Activated CD8-positive, alpha-beta memory T cell treated with anti-CD3 and anti-CD28 coated beads for 36 hours (primary cell): ENCODE results near the gene CCDC106. TPM values are rescaled to one million over a fixed set of nuclear protein-coding genes. Genes with fewer than 3 reads are reported as not detected.

Source experiments
- CTCF ChIA-PET: fragments of 350-600 bp; sonication (Branson Sonifier 250); formaldehyde crosslinking; loops from one replicate; lab custom pipeline; 2021; ENCODE audit warnings: antibody characterized with exemption; lab: Charles Lee
- POLR2A ChIA-PET: fragments of 350-600 bp; sonication (Branson Sonifier 250); formaldehyde crosslinking; loops from one replicate; lab custom pipeline; 2021; ENCODE audit warnings: antibody characterized with exemption; lab: Charles Lee
- total RNA-seq, 2 experiments: library from RNA; stranded (reverse); gene quantifications; one replicate each; pipeline ENCODE4 v1.2.3, GENCODE V29; 2021

Gene CCDC106
- total RNA-seq, 2 experiments from 2014 or later = 4.3 to 4.4 TPM

DNA sequence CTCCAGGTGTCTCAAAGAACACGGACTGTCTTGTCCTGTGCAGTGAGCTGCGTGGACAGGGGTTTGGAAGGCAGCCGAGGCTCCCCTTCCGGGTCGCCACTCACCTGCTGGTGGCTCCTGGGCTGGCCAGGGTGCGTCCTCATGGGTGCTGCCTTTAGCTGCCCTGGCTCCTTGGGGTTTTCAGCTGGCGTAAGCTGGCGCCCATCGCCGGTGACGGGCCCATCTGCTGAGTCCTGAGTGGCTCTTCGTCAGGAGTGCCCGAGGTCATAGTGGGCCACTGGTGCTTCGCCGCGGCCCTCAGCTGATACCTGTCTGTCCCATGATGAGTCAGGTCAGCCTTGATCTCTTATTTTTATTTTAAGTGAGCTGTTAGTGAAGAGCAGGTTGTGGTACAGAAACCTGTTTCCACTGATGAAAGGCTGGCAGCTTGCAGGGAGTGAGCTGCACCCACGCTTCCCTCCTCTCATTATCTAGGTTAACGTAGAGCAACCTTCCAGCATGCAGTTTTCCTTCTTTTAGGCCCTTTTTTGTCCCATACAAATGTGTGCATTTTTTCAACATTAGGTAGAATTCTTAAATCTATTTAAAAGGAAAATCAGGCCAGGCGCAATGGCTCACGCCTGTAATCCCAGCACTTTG, 45.4 kb downstream of the CCDC106 start:
- ChIA-PET POLR2A (interaction anchor here (0.6 to 0.7 kb wide), 2 partner anchors 36 to 469 kb away, joined by 4 to 6 read pairs; no protein-coding TSS in a partner anchor), CTCF (no interaction called here)

DNA sequence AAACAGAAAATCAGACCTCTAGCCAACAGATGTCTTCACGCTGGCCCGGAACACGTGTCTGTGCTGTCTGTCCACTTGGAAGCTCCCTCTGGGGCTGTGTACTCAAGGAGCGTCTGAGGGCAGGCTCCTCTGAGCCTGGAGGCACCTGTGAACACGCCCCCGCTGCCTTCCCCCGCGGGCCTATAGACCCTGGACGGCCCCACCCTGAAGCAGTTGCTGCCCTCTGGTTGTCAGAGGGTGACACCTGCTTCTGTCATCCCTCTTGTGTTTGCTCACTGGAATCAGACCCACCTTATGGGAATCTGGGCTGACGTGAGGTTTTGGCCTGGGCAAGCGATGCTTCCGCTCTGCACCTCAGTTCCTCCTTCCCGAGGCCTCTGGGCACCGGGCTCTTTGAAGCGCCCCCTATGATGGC, 46.2 kb downstream of the CCDC106 start:
- CTCF ChIA-PET = no interaction called here
- POLR2A ChIA-PET = interaction anchor here (0.7 kb wide), 1 partner anchor 37 kb away, joined by 6 read pairs; no protein-coding TSS in a partner anchor

DNA sequence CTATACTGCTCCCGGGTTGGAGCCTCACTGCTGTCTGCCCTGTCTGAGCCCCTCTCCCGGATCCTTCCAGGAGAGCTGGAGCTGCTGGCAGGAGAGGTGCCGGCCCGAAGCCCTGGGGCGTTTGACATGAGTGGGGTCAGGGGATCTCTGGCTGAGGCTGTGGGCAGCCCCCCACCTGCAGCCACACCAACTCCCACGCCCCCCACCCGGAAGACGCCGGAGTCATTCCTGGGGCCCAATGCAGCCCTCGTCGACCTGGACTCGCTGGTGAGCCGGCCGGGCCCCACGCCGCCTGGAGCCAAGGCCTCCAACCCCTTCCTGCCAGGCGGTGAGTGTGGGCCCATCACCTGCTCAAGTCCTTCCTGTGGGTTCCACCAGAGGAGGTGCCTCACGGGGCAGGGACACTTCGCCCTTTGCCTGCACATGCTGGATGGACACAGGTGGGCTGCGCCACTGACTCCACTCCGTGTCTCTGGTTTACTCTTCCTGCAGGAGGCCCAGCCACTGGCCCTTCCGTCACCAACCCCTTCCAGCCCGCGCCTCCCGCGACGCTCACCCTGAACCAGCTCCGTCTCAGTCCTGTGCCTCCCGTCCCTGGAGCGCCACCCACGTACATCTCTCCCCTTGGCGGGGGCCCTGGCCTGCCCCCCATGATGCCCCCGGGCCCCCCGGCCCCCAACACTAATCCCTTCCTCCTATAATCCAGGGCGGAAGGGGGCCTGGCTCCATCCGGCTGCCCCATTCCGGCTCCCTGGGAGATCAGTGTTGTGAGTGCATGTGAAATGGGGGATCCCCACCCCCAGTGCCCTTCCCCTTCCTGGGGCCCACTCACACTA, 46.9 kb downstream of the CCDC106 start:
- CTCF ChIA-PET = no interaction called here
- POLR2A ChIA-PET = no interaction called here

DNA sequence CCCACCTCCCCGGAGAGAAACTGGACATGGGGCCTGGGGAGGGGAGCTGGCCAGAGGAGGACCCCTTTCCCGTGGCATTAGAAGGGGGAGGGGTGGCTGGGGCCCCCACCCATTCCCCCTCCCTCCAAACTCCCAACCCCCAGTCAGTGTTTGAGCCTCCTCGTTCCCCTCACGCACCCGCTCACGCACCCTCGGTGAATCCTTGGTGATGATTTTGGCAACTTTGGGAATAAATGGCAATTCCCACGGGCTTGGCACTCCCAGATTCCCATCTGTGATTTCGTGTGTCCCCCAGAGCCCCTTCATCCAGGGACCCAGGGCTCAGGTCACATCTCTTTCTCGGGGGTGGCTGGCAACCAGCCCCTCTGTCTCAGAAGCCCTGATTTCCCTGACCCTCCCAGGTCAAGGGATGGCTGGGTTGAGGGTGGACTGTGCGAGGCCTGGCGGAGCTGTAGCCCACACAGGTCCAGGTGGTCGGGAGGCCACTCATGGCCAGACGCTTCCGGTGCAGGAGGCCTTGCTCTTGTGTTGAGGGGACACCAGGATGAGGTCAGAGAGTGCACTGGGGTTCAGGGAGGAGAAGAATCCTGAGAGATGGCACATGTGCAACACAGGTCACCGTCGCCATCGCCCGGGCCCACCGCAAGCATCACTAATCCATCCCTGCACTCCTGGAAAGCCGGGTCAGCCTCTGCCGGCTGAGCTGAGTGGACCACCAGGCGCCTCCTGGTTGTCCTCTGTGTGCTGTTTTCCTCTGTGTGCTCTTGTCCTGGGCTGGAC, 47.7 kb downstream of the CCDC106 start:
- ChIA-PET CTCF (no interaction called here), POLR2A (no interaction called here)

DNA sequence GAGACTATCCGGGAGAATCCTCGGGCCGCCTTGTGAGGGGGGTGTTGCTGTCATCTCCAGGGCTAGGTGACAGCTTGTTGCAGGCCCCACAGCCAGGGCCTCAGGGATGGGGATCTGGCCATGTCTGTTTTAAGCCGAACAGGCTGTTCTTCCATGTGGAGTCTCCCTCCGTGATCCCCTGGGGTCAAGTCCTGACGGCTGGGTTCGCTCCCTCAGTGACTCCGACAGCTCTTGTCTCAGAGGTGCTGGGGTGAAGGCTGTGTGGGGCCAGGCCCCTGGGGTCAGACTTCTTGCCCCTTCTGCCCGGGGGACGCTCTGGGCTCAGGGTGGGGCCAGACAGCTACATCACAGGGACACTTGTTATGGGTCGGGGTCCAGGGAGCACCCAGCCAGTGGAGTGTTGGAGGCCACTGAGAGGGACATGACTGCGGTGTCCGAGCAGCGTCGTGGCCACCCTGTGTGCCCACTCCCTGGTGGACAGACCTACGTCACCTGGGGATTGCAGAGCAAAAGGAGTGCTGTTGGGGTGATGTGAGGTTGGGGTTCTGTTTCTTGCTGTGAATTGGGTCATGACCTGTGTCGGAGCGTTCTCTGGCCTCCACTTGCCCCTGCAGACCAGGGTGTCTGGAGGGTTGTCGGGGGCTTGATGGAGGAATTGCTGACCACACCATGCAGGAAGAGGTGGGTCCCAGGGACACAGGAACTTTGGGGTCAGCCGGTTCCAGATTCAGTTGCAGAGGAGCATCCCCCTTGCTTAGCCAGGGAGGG, 48.5 kb downstream of the CCDC106 start:
- POLR2A ChIA-PET = no interaction called here
- CTCF ChIA-PET = no interaction called here

DNA sequence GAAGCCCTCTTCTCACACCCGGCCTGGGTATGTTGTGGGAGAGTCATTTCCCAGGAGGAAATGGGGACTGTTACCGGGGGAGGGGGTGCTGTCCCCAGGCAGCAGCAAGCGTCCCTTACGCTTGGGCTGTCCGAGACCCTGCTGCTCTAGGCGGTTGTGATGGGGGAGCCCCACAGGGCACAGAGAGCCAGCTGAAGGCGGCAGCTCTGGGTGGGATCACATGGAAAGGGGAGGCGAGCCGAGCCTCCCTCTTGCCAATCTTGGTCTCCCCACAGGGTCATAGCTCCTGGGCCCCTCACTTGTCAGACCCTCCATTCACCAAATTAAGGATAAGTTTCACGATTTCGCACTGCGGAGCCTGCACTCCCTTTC, 49.0 kb downstream of the CCDC106 start:
- CTCF ChIA-PET = no interaction called here
- POLR2A ChIA-PET = no interaction called here

DNA sequence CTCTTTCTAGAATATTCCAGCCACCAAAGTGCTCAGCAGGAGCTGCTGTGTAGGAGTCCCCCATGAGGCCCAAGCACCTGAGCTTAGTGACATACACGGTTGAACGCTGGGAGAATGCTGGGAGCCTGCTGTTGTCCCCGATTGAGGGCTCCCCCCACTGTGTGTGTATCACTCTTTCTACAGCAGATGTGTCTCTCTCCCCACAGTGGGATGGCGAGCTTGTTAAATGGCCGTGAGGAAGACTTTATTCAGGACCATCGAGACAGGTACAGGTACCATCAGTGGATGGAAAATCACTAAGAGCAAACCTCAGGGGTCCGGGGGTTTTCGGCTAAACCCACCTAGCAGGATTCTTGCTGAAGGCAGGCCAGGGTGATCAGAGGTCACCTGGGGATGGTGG, 49.7 kb downstream of the CCDC106 start:
- ChIA-PET POLR2A (no interaction called here), CTCF (no interaction called here)

DNA sequence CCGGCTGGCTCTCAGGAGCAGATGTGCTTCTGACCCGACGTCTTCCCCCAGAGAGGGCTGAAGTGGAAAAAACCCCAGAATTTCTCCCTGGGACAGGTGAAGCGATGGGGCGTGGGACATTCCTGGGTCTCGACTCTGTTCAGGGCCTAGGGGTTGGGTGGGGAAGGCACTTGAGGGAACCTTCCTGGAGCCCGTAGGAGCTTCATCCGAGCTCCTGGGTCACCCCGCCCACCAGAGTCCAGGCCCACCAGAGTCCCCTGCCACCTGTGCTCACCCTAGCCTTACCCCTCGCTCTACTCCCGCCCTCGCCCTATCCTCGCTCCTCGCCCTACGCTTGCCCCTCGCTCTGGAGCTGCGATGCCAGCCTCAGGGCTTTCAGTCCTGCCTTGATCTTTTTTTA, 50.2 kb downstream of the CCDC106 start:
- ChIA-PET POLR2A (no interaction called here), CTCF (no interaction called here)

DNA sequence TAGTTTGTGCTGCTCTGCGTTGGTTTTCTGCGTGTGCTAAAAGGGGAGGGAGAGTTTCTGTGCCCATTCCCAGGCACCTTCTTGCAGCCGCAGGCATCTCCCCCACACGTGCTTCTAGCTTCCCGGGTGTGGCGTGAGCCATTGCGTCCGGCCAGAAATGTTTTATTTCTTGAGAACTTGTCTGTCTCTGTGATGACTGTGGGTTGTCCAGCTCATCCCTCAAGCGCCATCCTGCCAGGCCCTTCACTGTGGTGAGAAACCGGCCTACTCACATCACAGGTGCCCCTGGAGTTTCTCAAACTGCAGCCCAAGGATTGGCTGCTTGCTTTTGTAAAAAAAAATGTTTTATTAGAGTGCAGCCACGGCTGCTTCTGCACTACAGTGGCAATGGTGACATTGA, 51.2 kb downstream of the CCDC106 start:
- CTCF ChIA-PET = no interaction called here

DNA sequence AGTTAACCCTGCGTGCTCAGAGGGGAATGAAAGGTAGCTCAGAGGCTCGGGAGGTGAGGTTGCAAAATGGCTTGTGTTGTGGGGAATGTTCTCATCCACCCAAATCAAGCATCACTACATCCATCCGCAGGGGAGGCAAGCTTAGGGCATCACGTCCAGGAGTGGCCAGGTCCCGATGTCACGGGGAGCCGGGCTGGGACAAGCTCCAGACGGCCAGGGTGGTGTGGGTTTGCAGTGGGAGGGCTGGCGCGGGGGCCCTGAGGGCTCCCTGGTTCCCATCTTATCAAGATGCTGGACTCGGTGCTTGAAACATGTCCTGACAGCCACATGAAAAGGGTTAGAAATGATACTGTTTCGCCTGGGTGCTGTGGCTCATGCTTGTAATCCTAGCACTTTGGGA, 52.8 kb downstream of the CCDC106 start:
- POLR2A ChIA-PET = no interaction called here
- CTCF ChIA-PET = interaction anchor here (0.9 kb wide), 1 partner anchor 18 kb away, joined by 3 read pairs; no protein-coding TSS in a partner anchor

More for the DNA sequence above, 51.2 kb downstream of the CCDC106 start:
- POLR2A ChIA-PET = no interaction called here

DNA sequence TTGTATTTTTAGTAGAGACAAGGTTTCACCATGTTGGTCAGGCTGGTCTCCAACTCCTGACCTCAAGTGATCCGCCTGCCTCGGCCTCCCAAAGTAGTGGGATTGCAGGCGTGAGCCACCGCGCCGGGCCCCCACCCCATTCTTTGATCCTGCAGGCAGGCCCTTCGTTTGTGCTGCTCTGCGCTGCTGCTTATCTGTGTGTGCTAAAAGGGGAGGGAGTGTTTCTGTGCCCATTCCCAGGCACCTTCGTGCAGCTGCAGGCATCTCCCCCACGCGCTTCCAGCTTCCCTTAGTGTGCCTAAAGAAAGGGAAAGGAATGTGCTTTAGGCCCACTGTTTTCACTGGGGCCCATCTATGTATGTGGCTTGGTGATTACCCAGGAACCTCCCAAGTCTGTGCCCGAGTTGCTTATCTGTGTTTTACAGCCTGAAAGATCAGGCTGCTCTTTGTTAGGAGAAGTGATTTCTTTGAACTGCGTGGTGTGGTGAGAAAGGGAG, 54.2 kb downstream of the CCDC106 start:
- CTCF ChIA-PET = no interaction called here
- POLR2A ChIA-PET = no interaction called here

Other genes with a start within 250 kb of the CCDC106 start
- gene UBE2S, start 240.4 kb upstream of the CCDC106 start, total RNA-seq = 100 to 1,000 TPM; 296 to 311 TPM
- not detected for gene SHISA7, start 204.9 kb upstream of the CCDC106 start, total RNA-seq
- gene ISOC2, start 186.6 kb upstream of the CCDC106 start, total RNA-seq = 10 to 100 TPM; 34.4 to 36.6 TPM
- not detected for gene C19orf85, start 183.5 kb upstream of the CCDC106 start, total RNA-seq
- gene ZNF628, start 171.6 kb upstream of the CCDC106 start, total RNA-seq = 1 to 10 TPM; 6.4 to 7.4 TPM
- gene NAT14, start 163.0 kb upstream of the CCDC106 start, total RNA-seq = 10 to 100 TPM; 32.7 to 33.1 TPM
- gene SSC5D, start 159.8 kb upstream of the CCDC106 start, total RNA-seq = under 1 TPM; 0.63 to 0.99 TPM
- gene SBK2, start 111.1 kb upstream of the CCDC106 start, total RNA-seq = not detected
- not detected for gene SBK3, start 102.7 kb upstream of the CCDC106 start, total RNA-seq
- gene ZNF579, start 67.4 kb upstream of the CCDC106 start, total RNA-seq = 1 to 10 TPM; 6.9 to 7.5 TPM
- gene FIZ1, start 48.7 kb upstream of the CCDC106 start, total RNA-seq = 10 to 100 TPM; 17.4 to 17.8 TPM
- gene ZNF524, start 47.9 kb upstream of the CCDC106 start, total RNA-seq = 10 to 100 TPM; 11.9 to 13.2 TPM
- 10 to 100 TPM; 11.8 to 12.0 TPM for gene ZNF865, start 42.6 kb upstream of the CCDC106 start, total RNA-seq
- 1 to 10 TPM; 2.8 to 3.0 TPM for gene ZNF784, start 23.6 kb upstream of the CCDC106 start, total RNA-seq
- 10 to 100 TPM; 31.3 to 32.0 TPM for gene ZNF580, start 7.2 kb upstream of the CCDC106 start, total RNA-seq
- gene ZNF581, start 4.6 kb upstream of the CCDC106 start, total RNA-seq = 10 to 100 TPM; 32.6 to 33.6 TPM
- gene U2AF2, start 6.8 kb downstream of the CCDC106 start, total RNA-seq = 100 to 1,000 TPM; 351 to 381 TPM
- gene EPN1, start 27.0 kb downstream of the CCDC106 start, total RNA-seq = 10 to 100 TPM; 40.1 to 41.8 TPM
- gene NLRP9, start 90.2 kb downstream of the CCDC106 start, total RNA-seq = not detected
- not detected for gene RFPL4A, start 110.9 kb downstream of the CCDC106 start, total RNA-seq
- not detected for gene RFPL4AL1, start 120.9 kb downstream of the CCDC106 start, total RNA-seq
- gene NLRP11, start 183.8 kb downstream of the CCDC106 start, total RNA-seq = under 1 TPM in 1 of 2 experiments, not detected in 1; 0.06 TPM
- not detected for gene NLRP4, start 188.3 kb downstream of the CCDC106 start, total RNA-seq